HAP-1 (cell line): ENCODE data around the gene CR1L.
"Not testable (repeated sequence)": the region's sequence is repeated elsewhere in the genome, so short reads cannot be mapped to it uniquely, and the experiment has no call there.

Source experiments
- DNase-seq, 2 experiments: peaks; one replicate each; pipeline ENCODE4 v3.0.0-alpha.2; 2016 to 2020; ENCODE audit warnings: low spot score in 2 of 2
- H3K27me3 ChIP-seq: fragments of 250-450 bp; sonication (Bioruptor Pico); 2 replicates; pipeline ENCODE4 v1.5.1; 2020; ENCODE audit warnings: low read depth, mild to moderate bottlenecking, moderate library complexity
- H3K36me3 ChIP-seq: fragments of 250-450 bp; sonication (Bioruptor Pico); replicated peaks from 2 replicates; pipeline ENCODE4 v1.5.1; 2020; ENCODE audit warnings: mild to moderate bottlenecking
- H3K4me1 ChIP-seq: fragments of 250-450 bp; sonication (Bioruptor Pico); 2 replicates; pipeline ENCODE4 v1.5.1; 2020; ENCODE audit warnings: mild to moderate bottlenecking
- H3K4me3 ChIP-seq: fragments of 250-450 bp; sonication (Bioruptor Pico); 2 replicates; pipeline ENCODE4 v1.5.1; 2020; ENCODE audit warnings: mild to moderate bottlenecking, moderate library complexity
- H3K9me3 ChIP-seq: fragments of 250-450 bp; sonication (Bioruptor Pico); 2 replicates; pipeline ENCODE4 v1.5.1; 2020; ENCODE audit warnings: mild to moderate bottlenecking, moderate library complexity
- in situ Hi-C: fragments of 300-500 bp; cut with MboI; formaldehyde crosslinking; loops from 3 replicates; pipeline ENCODE4 v1.14.3; 2020; ENCODE audit warnings: low sequenced_read_pairs, inconsistent platforms, mixed read lengths

The CR1L gene

DNA sequence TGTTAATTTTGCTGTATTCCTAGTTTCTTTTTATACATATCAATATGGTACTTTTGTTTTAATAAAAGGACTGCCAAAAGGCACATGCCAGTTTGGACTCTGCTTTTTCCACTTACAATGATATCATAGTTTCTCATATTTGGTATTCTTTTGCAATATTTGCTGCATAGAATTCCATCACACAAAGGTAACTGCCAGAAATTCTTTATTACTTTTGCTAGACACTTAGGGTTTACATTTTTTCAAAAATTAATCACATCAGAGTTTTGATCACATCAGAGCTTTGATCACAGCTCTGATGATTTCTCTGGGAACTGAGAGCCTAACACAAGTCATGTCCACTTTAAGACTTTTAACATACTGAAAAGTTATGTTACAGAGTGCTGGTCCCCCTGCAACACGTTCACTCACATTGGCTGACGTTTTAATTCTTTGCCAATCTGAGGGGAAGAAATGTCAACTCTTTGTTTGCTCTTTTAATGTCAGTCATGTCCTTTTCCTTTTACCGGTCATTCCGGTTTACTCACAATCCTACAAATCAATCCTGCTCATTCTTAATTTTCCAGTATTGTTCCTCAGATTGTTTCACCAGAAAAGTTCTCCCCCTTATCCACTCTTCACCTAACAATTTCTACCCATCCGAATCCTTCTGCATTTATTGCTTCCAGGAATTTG lies 105.8 kb downstream of the CR1L start:
- no peaks in the 10 kb centered on the region for H3K36me3 ChIP-seq
- in situ Hi-C loops = no loop called here
- peak overlapping the region; percentile 79 for H3K4me3 ChIP-seq
- no peak for DNase-seq
- peaks cover 40% of the 10 kb centered on the region for H3K4me1 ChIP-seq
- no peaks in the 10 kb centered on the region for H3K27me3 ChIP-seq
- H3K9me3 ChIP-seq = no peaks in the 10 kb centered on the region

DNA sequence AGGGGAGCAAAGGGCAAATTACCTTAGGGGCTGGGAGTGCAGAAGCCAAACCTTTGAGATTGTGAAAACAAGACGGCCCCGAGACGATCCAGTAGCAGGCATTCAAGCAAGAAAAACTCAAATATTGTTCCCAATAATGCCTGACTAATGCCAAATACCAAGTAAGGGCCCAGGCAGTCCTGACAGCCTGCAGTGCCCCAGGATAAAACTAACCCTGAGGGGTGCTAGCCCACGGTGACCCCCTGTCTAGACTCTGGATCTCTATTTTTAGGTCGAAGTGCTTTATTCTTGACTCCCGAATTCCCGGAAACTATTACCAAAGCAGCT lies 106.5 kb downstream of the CR1L start:
- H3K9me3 ChIP-seq, H3K27me3 ChIP-seq, H3K36me3 ChIP-seq, DNase-seq, in situ Hi-C loops: not testable (repeated sequence)
- Histone ChIP-seq H3K4me1 (peaks cover 40% of the 10 kb centered on the region), H3K4me3 (peak overlapping the region; percentile 79)

DNA sequence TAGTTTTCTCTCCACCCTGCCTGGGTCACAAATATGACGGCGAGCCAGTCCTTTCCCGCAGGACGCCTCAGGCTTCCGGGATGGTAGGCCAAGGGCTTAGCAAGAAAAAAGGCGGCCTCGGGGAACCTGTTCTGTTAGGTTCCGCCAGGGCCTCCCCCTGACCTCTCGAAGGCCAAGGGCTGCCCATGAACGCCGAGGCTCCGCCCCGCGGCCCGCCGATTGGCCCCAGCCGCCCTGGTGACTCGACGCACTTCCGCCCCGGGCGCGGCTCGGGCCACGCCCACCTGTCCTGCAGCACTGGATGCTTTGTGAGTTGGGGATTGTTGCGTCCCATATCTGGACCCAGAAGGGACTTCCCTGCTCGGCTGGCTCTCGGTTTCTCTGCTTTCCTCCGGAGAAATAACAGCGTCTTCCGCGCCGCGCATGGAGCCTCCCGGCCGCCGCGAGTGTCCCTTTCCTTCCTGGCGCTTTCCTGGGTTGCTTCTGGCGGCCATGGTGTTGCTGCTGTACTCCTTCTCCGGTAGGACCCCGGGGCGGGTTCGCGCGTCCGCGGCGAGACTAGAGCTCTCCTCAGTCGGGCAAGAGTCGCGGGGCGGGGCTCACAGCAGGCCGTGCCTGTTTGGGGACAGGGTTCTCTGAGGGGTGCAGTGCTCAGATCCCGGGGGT lies 107.0 kb downstream of the CR1L start, which contains the start of gene CD46:
Gene CD46, plus strand, starts transcription at position 265 of the 666 bp plus-strand sequence. Its CDS starts 159 bp downstream, at position 424.
- Histone ChIP-seq H3K36me3 (no peaks in the 10 kb centered on the region), H3K4me1 (peaks cover 40% of the 10 kb centered on the region), H3K27me3 (no peaks in the 10 kb centered on the region), H3K4me3 (peak within 1 kb of the TSS; percentile 79), H3K9me3 (no peaks in the 10 kb centered on the region)
- peak; percentile 89 to 97 for DNase-seq
- in situ Hi-C loops = no loop called here

DNA sequence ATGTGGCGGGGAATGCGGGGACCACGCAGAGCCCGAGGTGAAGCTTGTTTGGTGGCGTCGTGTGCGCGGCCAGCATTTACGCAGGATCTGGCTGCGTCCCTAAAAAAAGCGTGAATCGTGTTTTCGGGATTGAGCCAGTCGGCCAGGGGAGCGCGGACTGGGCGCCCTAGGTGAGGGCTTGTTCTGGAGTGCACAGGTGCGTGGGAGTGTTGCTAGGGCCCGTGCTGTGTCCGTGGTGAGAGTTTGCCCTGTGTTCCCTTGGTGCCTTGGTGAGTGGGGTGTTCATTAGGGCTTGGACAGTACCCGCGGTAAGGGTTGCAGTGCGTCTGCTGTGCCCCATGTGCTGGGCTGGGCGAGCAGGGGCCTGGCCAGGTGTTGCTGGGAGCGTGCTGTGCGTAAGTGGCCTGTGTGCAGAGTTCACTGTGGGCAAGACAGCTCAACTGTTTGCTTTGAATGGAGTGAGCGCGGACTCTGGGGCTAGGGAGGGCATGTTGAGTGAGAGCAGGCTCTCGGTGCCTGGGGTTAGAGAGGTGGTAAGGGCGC lies 107.6 kb downstream of the CR1L start:
- in situ Hi-C loops = no loop called here
- Histone ChIP-seq H3K9me3 (no peaks in the 10 kb centered on the region), H3K4me1 (peaks cover 40% of the 10 kb centered on the region), H3K27me3 (no peaks in the 10 kb centered on the region), H3K36me3 (no peaks in the 10 kb centered on the region; the same call in 1 of the 2 replicates), H3K4me3 (peak overlapping the region; percentile 79)
- peak in 1 of 2 experiments; percentile 52 for DNase-seq

DNA sequence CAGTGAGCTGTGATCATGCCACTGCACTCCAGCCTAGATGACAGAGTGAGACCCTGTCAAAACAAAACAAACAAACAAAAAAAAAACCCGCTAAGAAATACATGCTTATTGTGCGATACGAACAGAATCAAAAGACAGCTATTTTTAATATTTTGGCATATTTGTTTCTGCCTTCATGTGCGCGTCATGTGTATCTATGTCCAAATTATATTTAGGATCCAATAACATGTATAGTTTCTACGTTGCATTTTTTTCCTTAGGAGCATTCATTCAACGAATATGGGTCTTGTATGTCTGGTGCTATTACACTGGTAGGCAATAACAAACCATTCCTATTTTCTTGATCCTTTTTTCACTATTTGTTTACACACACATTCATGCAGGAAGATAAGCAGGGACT lies 108.7 kb downstream of the CR1L start:
- Histone ChIP-seq H3K27me3 (no peaks in the 10 kb centered on the region), H3K4me3 (peak overlapping the region; percentile 79), H3K36me3 (peaks cover 3% of the 10 kb centered on the region), H3K4me1 (peaks cover 40% of the 10 kb centered on the region), H3K9me3 (no peaks in the 10 kb centered on the region)
- in situ Hi-C loops = no loop called here
- DNase-seq = no peak

DNA sequence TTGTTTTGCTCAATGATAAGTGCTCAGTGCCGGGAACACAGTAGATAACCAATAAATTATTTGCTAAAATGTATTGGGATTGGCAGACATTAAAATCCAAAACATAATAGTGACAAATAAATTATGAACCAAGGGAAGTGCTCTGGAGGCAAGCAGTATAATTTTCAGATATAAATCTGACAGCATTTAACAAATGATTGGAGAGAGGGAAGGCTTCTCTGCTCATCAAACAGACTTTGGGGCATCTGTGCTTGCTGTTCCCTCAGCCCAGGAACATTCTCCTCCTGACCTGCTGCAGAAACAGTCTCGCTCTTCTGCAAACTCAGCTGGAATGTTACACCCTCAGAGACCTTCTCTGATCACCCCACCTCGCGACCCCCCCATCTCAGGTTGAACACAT lies 109.1 kb downstream of the CR1L start:
- H3K4me1 ChIP-seq = peaks cover 38% of the 10 kb centered on the region
- H3K27me3 ChIP-seq = no peaks in the 10 kb centered on the region
- H3K36me3 ChIP-seq = peaks cover 7% of the 10 kb centered on the region
- DNase-seq = no peak
- in situ Hi-C loops = no loop called here
- no peaks in the 10 kb centered on the region for H3K9me3 ChIP-seq
- H3K4me3 ChIP-seq = peak overlapping the region; percentile 79

DNA sequence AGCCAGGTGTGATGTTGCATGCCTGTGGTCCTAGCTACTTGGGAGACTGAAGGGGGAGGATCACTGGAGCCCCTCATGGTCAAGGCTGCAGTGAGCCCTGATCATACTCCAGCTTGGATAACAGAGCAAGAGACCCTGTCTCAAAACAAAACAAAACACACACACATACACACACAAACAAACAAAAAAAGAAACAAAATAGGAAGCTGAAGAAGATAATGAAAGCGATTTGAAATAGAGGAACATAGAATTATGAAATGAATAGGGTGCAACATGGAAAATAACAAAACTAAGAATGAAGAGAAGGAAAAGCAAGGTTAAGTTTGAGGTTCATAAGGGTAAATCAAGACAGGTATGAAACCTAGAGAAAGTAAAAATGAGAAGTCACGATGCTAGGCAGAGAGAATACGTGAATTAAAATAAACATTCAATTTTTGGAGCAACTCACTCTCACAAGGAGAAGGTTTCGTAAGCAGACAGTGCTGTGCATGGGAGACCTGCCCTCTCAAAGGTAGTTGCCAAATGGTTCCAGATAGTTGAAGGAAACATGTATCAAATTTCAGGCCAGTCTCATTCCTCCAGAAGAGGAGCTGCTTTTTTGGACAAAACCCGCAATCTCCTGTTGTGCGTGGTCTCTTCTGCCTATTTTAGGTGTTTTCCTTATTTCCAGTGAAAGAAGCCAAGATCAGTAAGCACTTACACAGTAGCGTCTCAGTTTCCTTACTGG lies 110.2 kb downstream of the CR1L start:
- H3K9me3 ChIP-seq = no peaks in the 10 kb centered on the region
- no peaks in the 10 kb centered on the region for H3K27me3 ChIP-seq
- in situ Hi-C loops = no loop called here
- no peak overlapping the region for H3K4me3 ChIP-seq
- H3K36me3 ChIP-seq = peaks cover 17% of the 10 kb centered on the region
- no peak for DNase-seq
- H3K4me1 ChIP-seq = peaks cover 29% of the 10 kb centered on the region

DNA sequence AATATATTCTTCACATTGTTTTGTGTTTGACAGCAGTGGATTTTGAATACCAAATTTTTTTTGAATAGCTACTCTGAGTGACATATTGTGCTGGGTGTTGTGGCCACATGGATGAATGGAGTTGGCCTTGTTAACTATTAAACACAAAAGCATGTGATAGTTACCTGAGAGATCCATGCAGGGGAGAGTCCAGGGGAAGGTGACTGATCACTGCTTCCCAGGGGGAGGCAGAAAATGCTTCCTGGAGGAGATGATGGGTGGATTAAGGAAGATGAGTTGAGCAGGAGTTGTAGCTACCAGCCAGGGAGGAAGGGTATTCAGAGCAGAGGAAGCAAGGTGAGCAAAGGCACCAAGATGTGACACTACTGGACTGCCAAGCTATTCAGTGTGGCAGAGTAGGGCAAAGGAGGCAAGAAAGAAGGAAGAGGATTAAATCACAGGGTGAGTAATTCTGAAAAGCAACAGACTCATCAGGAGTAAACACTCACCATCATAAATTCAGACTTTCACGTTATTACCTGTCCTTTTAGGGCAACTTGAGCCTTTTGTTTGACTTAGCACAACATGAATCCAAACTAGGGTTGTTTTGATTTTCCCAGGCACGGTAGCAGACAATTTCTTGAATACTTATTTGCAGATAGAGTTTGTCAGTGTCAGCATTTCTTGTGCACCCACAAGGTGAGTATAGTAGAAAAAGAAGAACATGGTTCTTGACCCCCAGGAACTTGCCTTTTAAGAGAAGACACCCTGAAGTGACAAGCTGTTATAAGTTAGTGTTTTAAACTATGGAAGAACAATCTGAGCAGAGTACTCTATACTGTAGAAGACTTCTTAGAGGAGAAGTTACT lies 111.1 kb downstream of the CR1L start:
- no peak for DNase-seq
- Histone ChIP-seq H3K4me1 (peaks cover 19% of the 10 kb centered on the region), H3K4me3 (no peak overlapping the region), H3K36me3 (peaks cover 21% of the 10 kb centered on the region), H3K9me3 (no peaks in the 10 kb centered on the region), H3K27me3 (no peaks in the 10 kb centered on the region)
- in situ Hi-C loops = no loop called here

DNA sequence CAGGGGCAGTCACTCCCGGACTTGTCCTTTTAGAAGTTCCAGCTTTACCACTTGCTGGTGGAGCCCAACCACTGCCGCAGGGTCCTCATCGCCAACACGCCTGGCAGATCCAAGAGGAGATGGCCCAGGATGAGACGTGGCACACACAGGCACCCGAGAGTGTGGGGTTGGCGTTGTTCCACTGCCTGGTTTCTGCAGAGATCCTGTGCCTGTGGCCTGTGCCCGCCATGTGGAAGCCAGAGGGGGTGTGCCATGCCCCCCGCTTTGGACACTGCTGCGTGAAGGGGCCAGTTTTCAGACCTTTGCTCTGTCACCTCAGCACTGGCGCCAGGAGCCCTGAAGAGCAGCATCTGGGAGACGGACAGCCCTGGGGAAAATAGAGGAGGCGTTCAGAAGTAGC lies 117.7 kb downstream of the CR1L start:
- Histone ChIP-seq H3K9me3 (no peaks in the 10 kb centered on the region), H3K4me1 (peaks cover 8% of the 10 kb centered on the region), H3K36me3 (peaks cover 60% of the 10 kb centered on the region), H3K4me3 (no peak overlapping the region), H3K27me3 (no peaks in the 10 kb centered on the region)
- DNase-seq = no peak
- in situ Hi-C loops = no loop called here

DNA sequence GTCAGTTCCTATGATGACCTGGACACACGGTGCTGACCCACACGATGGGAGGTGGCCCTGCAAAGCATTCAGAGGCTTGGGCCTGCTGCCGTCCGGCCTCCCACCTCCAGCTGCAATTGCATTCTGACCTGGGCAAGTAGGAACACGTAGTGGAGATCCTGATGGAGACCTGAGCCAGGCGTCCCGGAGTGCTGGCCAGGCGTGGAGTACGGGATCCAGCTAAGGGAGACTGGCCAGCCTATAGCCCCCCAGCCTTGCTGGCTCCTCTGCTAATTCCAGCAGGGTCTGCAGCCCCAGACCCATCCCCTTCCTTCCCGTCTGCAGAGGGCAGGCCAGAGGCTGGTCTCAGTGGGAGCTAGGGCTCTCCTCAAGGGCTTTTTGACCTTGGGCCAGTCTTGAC lies 118.2 kb downstream of the CR1L start:
- peaks cover 60% of the 10 kb centered on the region for H3K36me3 ChIP-seq
- no peak for DNase-seq
- in situ Hi-C loops = no loop called here

DNA sequence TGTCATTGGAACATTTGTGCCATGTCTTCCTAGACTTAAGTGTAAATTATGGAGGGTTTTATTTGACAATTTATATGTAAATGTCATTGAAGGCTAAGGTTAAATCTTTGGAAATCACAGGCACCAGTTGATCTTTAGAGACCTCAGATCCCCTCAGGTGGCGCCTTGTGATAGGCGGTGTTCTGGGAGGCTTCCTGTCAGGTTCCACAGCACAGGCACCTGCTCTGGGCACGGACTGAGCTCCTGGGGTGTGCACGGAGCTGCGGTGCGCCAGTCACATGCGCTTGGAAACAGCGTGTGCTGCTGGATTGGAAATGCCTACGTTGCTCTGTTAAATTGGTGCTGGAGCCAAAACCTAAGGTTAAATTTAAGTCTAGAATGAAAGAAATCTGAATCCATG lies 119.0 kb downstream of the CR1L start:
- in situ Hi-C loops = no loop called here
- Histone ChIP-seq H3K4me3 (no peak overlapping the region), H3K4me1 (no peaks in the 10 kb centered on the region), H3K27me3 (no peaks in the 10 kb centered on the region), H3K36me3 (peaks cover 62% of the 10 kb centered on the region), H3K9me3 (no peaks in the 10 kb centered on the region)
- no peak for DNase-seq

More for the DNA sequence above, 118.2 kb downstream of the CR1L start:
- Histone ChIP-seq H3K4me3 (no peak overlapping the region), H3K4me1 (peaks cover 4% of the 10 kb centered on the region), H3K9me3 (no peaks in the 10 kb centered on the region), H3K27me3 (no peaks in the 10 kb centered on the region)

DNA sequence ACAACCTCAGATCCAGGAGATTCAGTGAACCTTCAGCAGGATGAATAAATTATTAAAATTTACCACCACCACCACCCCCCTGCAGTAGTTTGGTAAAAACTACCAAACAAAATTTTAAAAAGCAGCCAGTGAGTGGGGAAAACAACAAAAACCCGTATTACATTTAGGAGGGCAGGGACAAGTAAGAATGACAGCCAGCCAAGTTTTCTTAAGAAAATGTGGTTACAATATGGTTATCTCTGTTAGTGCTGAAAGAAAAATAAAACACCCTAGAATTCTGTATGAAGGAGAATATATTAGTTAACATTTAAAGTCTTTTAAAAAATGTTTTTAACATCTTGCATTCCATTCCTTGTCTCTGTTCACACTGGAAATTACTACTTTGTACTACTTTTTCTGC lies 121.6 kb downstream of the CR1L start:
- no peak for DNase-seq
- Histone ChIP-seq H3K4me1 (no peaks in the 10 kb centered on the region), H3K4me3 (no peak overlapping the region), H3K36me3 (peaks cover 63% of the 10 kb centered on the region), H3K9me3 (0 out of 2 replicates have a peak, but pooled peaks cover 3% of the 10 kb centered on the region), H3K27me3 (no peaks in the 10 kb centered on the region)
- in situ Hi-C loops = no loop called here

DNA sequence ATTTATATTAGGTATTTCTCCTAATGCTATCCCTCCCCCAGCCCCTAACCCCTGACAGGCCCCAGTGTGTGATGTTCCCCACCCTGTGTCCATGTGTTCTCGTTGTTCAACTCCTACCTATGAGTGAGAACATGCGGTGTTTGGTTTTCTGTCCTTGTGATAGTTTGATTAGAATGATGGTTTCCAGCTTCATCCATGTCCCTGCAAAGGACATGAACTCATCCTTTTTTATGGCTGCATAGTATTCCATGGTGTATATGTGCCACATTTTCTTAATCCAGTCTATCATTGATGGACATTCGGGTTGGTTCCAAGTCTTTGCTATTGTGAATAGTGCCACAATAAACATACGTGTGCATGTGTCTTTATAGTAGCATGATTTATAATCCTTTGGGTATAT lies 125.6 kb downstream of the CR1L start:
- H3K27me3 ChIP-seq, H3K4me3 ChIP-seq, H3K4me1 ChIP-seq, in situ Hi-C loops, DNase-seq, H3K9me3 ChIP-seq: not testable (repeated sequence)
- peaks cover 47% of the 10 kb centered on the region for H3K36me3 ChIP-seq
